Bronchial epithelial cell (primary cell): Measurements from ENCODE around the gene CARHSP1. TPM values are rescaled to one million over a fixed set of nuclear protein-coding genes. Genes with fewer than 3 reads are reported as not detected.
"Not testable (repeated sequence)": the region's sequence is repeated elsewhere in the genome, so short reads cannot be mapped to it uniquely, and the experiment has no call there.

Experiments
- DNase-seq: peaks from one replicate; pipeline ENCODE4 v3.0.0-alpha.2; 2010; ENCODE audit warnings: low read depth
- FAIRE-seq: peaks from 2 replicates; lab custom pipeline; 2011; peaks lifted over from hg19 to GRCh38; lab: Jason Lieb, UNC
- H3K27me3 ChIP-seq: 2 replicates; pipeline ENCODE4 v1.5.1; 2011; ENCODE audit warnings: low read length; ENCODE audit not compliant: control insufficient read depth, insufficient read depth
- H3K36me3 ChIP-seq: 2 replicates; pipeline ENCODE4 v1.5.1; 2011; ENCODE audit warnings: low read length; ENCODE audit not compliant: control insufficient read depth, insufficient read depth
- H3K4me3 ChIP-seq: 2 replicates; pipeline ENCODE4 v1.5.1; 2011; ENCODE audit warnings: mild to moderate bottlenecking, low read depth, low read length, control low read depth
- total RNA-seq: library from RNA; depleted of rRNA; stranded (reverse); fragments of >200 nt; gene quantifications from 2 replicates; pipeline ENCODE4 v1.2.1, GENCODE V29; 2014
- TF ChIP-seq, protein P1 (sequence below): IDR thresholded peaks from 2 replicates; pipeline ENCODE4 v1.5.1; 2011; ENCODE audit warnings: mild to moderate bottlenecking, moderate library complexity, low read length, control low read depth, inconsistent platforms; ENCODE audit not compliant: insufficient read depth, severe bottlenecking

The CARHSP1 gene
- 63.7 and 96.3 TPM in 2 replicates for total RNA-seq

DNA sequence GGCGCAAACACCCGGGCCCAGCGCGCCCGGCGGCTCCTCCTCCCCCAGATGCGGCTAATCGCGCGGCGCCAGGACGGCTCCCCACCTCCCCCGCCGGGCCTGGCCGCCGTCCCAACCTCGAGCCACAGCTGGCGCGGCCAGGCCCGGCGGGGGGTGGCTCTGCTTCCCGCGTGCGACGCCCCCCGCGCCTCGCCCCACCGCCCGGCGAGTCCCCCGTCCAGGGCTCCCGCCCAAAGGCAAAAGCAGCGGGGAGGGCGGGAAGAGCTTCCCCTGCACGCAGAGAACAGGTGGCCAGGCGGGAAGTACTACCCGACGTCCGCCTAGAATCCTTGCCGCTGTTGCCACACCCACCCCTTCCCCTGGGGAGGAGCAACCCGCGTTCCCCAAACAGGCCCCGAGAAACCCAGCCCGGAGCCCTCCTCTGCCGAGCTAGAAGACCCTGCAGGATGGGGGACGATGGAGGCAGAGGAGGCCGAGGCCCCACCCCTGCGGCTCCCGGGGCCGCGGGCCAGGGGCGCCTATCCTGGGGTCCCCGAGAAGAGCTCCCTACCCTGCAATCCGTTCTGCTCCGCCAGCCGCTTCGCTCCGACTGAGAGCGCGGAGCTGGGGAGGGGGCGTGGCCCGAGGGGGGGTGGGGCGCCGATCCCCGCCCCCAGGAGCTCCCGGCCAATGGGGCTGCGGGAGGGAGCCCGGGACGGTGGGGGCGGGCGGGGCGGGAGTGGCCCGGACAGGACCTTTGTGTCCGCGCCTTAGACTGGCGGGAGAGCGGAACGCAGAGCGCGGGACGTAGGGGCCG, at the start of gene CARHSP1:
Gene CARHSP1 (minus strand): TSS at position 591 of the 796 bp plus-strand sequence. CDS start 9,678 bp downstream, outside the sequence.
- peak within 1 kb of the TSS; percentile 51 for H3K4me3 ChIP-seq
- FAIRE-seq = no peak
- H3K36me3 ChIP-seq = peaks cover 2% of the 10 kb centered on the region
- TF ChIP-seq, protein P1, sequence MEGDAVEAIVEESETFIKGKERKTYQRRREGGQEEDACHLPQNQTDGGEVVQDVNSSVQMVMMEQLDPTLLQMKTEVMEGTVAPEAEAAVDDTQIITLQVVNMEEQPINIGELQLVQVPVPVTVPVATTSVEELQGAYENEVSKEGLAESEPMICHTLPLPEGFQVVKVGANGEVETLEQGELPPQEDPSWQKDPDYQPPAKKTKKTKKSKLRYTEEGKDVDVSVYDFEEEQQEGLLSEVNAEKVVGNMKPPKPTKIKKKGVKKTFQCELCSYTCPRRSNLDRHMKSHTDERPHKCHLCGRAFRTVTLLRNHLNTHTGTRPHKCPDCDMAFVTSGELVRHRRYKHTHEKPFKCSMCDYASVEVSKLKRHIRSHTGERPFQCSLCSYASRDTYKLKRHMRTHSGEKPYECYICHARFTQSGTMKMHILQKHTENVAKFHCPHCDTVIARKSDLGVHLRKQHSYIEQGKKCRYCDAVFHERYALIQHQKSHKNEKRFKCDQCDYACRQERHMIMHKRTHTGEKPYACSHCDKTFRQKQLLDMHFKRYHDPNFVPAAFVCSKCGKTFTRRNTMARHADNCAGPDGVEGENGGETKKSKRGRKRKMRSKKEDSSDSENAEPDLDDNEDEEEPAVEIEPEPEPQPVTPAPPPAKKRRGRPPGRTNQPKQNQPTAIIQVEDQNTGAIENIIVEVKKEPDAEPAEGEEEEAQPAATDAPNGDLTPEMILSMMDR = no peak
- peak; percentile 75 for DNase-seq
- no peaks in the 10 kb centered on the region for H3K27me3 ChIP-seq

- DNase-seq, H3K4me3 ChIP-seq, H3K27me3 ChIP-seq, FAIRE-seq: not testable (repeated sequence)
- peaks cover 17% of the 10 kb centered on the region for H3K36me3 ChIP-seq
These were observed 48.5 kb upstream of the CARHSP1 start for GRCh38 chr16:8917336-8917735.

GRCh38 chr16:8916541-8917225, 47.9 kb upstream of the CARHSP1 start:
- no peak for FAIRE-seq
- H3K27me3 ChIP-seq = no peaks in the 10 kb centered on the region
- no peak overlapping the region for H3K4me3 ChIP-seq
- TF ChIP-seq, protein P1 = no peak
- DNase-seq = no peak
- H3K36me3 ChIP-seq = peaks cover 17% of the 10 kb centered on the region

- no peak for FAIRE-seq
- H3K36me3 ChIP-seq = peaks cover 19% of the 10 kb centered on the region
- no peak for DNase-seq
- H3K4me3 ChIP-seq = no peak overlapping the region
- TF ChIP-seq, protein P1 = no peak
- H3K27me3 ChIP-seq = no peaks in the 10 kb centered on the region
These were observed 47.0 kb upstream of the CARHSP1 start for GRCh38 chr16:8915722-8916301.

GRCh38 chr16:8914098-8914497, 45.3 kb upstream of the CARHSP1 start:
- H3K36me3 ChIP-seq = peaks cover 15% of the 10 kb centered on the region
- FAIRE-seq (no peak), DNase-seq (no peak)
- H3K4me3 ChIP-seq = no peak overlapping the region
- TF ChIP-seq, protein P1 = no peak
- no peaks in the 10 kb centered on the region for H3K27me3 ChIP-seq

DNA sequence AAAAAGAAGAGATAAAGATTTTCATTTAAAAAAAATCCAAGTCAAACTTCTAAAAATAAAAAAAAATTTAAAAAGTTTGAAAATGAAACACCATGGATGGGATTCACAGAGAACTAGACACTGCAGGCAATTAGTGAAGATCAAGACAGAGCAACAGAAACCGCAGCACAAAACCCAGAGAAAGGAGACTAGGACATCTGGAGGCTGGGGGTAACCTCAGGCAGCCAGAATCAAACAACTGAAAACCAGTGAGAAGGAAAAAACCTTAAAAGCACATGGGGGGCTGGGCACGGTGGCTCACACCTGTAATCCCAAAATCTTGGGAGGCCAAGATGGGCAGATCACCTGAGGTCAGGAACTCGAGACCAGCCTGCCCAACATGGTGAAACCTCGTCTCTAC, 44.0 kb upstream of the CARHSP1 start:
- Histone ChIP-seq H3K4me3 (no peak overlapping the region), H3K27me3 (no peaks in the 10 kb centered on the region), H3K36me3 (peaks cover 16% of the 10 kb centered on the region)
- TF ChIP-seq, protein P1 = no peak
- FAIRE-seq = no peak
- DNase-seq = no peak
